ENCODE results near the gene PTGDR2. TPM values are rescaled to one million over a fixed set of nuclear protein-coding genes. Genes with fewer than 3 reads are reported as not detected.

The PTGDR2 gene
- total and polyA plus RNA-seq, 2 donors (not counting 1 experiment from before 2014, with no cell fraction given): 0.33 to 2.4 TPM

DNA sequence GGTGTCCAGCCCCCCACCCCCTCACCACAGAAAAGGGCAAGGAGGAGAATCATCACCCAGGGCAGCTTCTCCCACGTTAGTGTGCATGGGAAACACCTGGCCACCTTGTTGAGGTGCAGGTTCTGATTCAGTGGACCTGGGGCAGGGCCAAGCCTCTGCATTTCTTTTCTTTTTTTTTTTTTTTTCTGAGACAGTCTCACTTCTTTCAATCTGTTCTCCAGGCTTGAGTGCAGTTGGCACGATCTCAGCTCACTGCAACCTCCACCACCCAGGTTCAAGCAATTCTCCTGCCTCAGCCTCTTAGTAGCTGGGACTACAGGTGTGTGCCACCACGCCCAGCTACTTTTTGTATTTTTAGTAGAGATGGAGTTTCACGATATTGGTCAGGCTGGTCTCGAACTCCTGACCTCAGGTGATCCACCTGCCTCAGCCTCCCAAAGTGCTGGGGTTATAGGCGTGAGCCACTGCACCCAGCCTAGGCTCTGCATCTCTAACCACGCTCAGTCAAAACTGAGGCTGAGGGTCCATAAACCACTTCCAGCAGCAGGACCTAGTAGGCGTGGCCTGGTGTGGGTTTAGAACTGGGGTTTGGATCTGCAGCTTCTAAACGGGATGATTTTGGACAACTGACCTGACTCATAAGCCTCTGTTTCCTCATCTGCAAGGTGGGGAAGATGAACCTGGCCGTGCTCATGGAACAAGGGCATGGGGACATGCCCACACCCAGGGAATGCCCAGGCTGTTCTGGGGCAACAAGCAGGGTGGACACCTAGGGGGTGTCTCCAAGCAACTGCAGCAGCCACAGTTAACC is 12.3 kb upstream of the PTGDR2 start:
- Histone ChIP-seq H3K4me3 (replicated peaks in 1 of 4; ENCODE audit: control extremely low read depth in 1 of 4, insufficient read depth in 1 of 4, low read depth in 3 of 4, low read length in 4 of 4) (no peak overlapping the region), H3K27me3 (ENCODE audit: control insufficient read depth, insufficient read depth, low read length) (no peaks in the 10 kb centered on the region), H3K4me2 (ENCODE audit: extremely low read depth, insufficient read depth, low read length) (no peak overlapping the region), H3K27ac (ENCODE audit: insufficient read depth, low read length) (no peak overlapping the region), H4K20me1 (ENCODE audit: control insufficient read depth, extremely low read depth, insufficient read depth, low read length) (no peaks in the 10 kb centered on the region), H2AFZ (ENCODE audit: low read length) (no peak overlapping the region), H3K9me3 (ENCODE audit: control insufficient read depth, insufficient read depth, low read depth, low read length) (no peaks in the 10 kb centered on the region), H3K36me3 (ENCODE audit: control insufficient read depth, insufficient read depth, low read length) (no peaks in the 10 kb centered on the region), H3K79me2 (ENCODE audit: control insufficient read depth, insufficient read depth, low read length) (no peaks in the 10 kb centered on the region), H3K9ac (ENCODE audit: insufficient read depth, low read length) (no peak overlapping the region), H3K4me1 (ENCODE audit: control insufficient read depth, extremely low read depth, insufficient read depth, low read length) (peaks cover 19% of the 10 kb centered on the region)
- DNase-seq (ENCODE audit: low read depth in 2 of 2): no peak
- no peak for TF ChIP-seq EZH2 (IDR thresholded peaks at IDR 0.05; ENCODE audit: low read length, missing control alignments)
- no peak for TF ChIP-seq CTCF (conservative IDR thresholded peaks at IDR 0.05 in 1 of 2, IDR thresholded peaks at IDR 0.05 in 1 of 2; ENCODE audit: low read depth in 1 of 2, low read length in 2 of 2)

DNA sequence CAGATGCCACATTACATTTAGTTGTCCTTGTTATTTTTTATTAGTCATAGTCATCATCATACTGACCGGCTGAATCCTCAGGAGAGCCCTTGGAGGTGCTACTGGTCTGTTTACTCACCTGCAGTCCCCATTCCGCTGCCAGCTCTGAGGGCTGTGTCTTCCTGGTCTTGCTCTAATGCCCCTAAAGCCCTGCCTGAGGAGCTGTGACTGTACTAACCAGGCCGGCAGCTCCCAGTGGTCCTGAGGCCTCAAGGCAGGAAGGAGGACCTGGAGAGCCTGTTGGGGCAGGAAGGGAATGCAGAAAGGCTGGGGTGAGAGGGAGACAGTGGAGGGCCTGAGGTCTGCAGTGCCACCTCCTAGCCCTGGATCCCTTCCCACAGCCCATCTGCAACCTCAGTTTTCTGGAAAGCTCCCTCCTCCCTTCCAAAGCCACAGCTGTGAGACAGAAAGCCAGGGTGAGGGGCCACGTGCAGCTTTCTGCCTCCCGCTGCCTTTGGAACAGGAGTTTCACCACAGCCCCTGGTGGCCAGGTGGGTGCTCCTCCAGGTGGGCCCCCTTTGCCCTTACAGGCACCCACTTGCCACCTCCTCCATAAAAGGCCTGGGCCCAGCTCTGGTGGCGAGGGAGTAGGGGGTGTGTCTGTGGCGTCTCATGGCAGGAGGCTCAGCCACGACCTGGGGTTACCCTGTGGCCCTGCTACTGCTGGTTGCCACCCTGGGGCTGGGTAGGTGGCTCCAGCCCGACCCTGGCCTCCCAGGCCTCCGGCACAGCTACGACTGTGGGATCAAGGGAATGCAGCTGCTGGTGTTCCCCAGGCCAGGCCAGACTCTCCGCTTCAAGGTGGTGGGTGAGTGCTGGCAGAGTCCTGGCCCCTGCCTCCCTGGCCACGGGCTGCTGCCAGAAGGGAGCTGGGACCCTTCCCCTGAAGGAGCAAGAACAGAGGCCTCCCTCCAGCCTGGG is 11.4 kb upstream of the PTGDR2 start, which contains the start of gene ZP1:
TSS of gene ZP1 (plus strand) at position 632 of the 960 bp plus-strand sequence. CDS start at position 652, 20 bp downstream.
- Histone ChIP-seq H2AFZ (ENCODE audit: low read length) (no peak within 1 kb of the TSS), H3K27ac (ENCODE audit: insufficient read depth, low read length) (no peak within 1 kb of the TSS), H3K4me3 (replicated peaks in 1 of 4; ENCODE audit: control extremely low read depth in 1 of 4, insufficient read depth in 1 of 4, low read depth in 3 of 4, low read length in 4 of 4) (no peak within 1 kb of the TSS), H3K27me3 (ENCODE audit: control insufficient read depth, insufficient read depth, low read length) (peaks cover 2% of the 10 kb centered on the region), H3K9ac (ENCODE audit: insufficient read depth, low read length) (no peak within 1 kb of the TSS), H3K4me1 (ENCODE audit: control insufficient read depth, extremely low read depth, insufficient read depth, low read length) (peaks cover 10% of the 10 kb centered on the region), H4K20me1 (ENCODE audit: control insufficient read depth, extremely low read depth, insufficient read depth, low read length) (no peaks in the 10 kb centered on the region), H3K36me3 (ENCODE audit: control insufficient read depth, insufficient read depth, low read length) (no peaks in the 10 kb centered on the region), H3K9me3 (ENCODE audit: control insufficient read depth, insufficient read depth, low read depth, low read length) (no peaks in the 10 kb centered on the region), H3K79me2 (ENCODE audit: control insufficient read depth, insufficient read depth, low read length) (no peaks in the 10 kb centered on the region), H3K4me2 (ENCODE audit: extremely low read depth, insufficient read depth, low read length) (no peak within 1 kb of the TSS)
- DNase-seq (ENCODE audit: low read depth in 2 of 2): no peak
- TF ChIP-seq CTCF (conservative IDR thresholded peaks at IDR 0.05 in 1 of 2, IDR thresholded peaks at IDR 0.05 in 1 of 2; ENCODE audit: low read depth in 1 of 2, low read length in 2 of 2) (no peak), EZH2 (IDR thresholded peaks at IDR 0.05; ENCODE audit: low read length, missing control alignments) (no peak)

Measured in fibroblast of lung (primary cell).